Measurements from ENCODE around the gene IFNA8.
"Not testable (repeated sequence)": the region's sequence is repeated elsewhere in the genome, so short reads cannot be mapped to it uniquely, and the experiment has no call there.

The IFNA8 gene

DNA sequence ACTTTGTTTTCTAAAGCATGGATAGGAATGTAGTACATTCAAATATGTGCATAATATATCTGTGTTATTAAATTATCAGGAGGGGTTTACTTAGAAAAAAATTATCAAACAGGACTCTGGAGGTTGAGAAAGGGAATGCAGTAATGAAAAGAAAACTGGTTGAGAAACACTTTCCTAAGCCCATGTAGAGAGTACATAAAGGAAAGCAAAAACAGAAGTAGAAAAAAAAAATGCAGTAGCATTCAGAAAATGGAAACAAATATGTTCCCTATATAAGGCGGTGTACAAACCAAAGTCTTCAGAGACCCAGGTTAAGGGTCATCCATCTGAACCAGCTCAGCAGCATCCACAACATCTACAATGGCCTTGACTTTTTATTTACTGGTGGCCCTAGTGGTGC, at the start of gene IFNA8:
Gene IFNA8, plus strand, starts transcription at position 301 of the 400 bp plus-strand sequence. Its CDS starts 60 bp downstream, at position 361.
- no peak for DNase-seq (ENCODE audit: low read depth in 2 of 3, low spot score in 1 of 3)

DNA sequence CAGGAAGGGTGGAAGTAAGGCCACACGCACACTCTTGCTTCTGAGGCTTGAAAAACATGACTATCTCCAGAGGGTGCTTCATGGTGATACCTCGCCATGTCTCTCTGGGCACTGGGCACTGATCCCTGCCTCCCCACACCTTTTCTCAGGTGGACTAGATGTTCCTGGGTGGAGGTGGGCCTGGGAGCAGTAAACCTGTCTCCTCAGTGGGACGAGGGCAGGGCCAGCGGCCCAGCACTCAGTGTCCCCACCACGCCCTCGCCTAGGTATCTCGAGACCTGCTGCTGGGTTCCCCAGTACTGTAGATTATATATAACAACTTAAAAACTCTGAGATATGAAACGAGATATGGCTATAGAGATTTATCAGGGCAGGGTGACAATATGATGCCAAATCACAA, 46.6 kb upstream of the IFNA8 start:
- no peak for DNase-seq (ENCODE audit: low read depth in 2 of 3, low spot score in 1 of 3)

DNA sequence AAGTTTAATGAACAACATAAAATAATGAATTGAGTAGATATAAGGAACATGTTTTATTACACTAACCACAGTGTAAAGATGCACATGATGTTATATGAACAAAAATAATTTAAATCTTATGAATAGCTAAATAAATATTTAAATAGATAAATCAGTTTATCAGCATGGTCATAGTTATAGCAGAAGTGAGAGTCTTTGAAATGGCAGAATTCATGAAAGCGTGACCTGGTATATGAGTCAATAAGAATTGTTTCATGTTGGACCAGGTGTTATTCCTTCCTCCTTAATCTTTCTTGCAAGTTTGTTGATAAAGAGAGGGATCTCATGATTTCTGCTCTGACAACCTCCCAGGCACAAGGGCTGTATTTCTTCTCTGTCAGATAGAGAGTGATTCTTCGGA, 41.7 kb upstream of the IFNA8 start:
- DNase-seq (ENCODE audit: low read depth in 2 of 3, low spot score in 1 of 3), result not testable (repeated sequence)

DNA sequence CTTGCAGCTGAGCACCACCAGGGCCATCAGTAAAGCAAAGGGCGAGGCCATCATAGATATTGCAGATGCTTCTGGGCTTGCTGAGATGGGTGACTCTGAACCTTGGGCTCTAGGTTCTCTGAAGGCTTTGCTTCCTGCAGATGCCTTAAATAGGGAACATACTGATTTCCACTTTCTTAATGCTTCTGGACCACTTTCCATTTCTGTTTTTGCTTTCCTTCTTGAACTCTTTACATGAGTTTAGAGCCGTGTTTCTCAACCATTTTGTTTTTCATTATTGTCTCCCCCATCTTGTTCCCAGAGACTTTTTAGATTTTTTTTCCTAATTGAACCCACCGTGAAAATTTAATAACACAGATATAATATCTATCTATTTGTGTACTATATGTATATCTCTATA, 41.0 kb upstream of the IFNA8 start, which contains the start of gene IFNA13:
Gene IFNA13, minus strand, starts transcription at position 101 of the 400 bp plus-strand sequence. Its CDS starts 47 bp downstream, at position 54.
- no peak for DNase-seq (ENCODE audit: low read depth in 2 of 3, low spot score in 1 of 3)

DNA sequence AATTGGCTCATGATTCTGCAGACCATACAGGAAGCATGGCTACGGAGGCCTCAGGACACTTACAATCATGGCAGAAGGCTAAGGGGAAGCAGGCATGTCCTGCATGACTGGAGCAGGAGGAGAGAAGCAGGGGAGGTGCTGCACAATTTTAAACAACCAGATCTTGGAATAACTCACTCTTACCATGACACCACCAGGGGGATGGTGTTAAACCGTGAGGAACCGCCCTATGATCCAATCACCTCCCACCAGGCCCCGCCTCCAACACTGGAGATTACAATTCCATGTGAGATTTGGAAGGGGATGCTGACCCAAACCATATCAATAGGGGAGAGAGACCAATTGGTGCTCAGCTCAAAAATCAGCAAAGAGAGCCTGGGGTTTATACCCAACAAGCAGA, 37.5 kb upstream of the IFNA8 start:
- not testable (repeated sequence) for DNase-seq (ENCODE audit: low read depth in 2 of 3, low spot score in 1 of 3)

DNA sequence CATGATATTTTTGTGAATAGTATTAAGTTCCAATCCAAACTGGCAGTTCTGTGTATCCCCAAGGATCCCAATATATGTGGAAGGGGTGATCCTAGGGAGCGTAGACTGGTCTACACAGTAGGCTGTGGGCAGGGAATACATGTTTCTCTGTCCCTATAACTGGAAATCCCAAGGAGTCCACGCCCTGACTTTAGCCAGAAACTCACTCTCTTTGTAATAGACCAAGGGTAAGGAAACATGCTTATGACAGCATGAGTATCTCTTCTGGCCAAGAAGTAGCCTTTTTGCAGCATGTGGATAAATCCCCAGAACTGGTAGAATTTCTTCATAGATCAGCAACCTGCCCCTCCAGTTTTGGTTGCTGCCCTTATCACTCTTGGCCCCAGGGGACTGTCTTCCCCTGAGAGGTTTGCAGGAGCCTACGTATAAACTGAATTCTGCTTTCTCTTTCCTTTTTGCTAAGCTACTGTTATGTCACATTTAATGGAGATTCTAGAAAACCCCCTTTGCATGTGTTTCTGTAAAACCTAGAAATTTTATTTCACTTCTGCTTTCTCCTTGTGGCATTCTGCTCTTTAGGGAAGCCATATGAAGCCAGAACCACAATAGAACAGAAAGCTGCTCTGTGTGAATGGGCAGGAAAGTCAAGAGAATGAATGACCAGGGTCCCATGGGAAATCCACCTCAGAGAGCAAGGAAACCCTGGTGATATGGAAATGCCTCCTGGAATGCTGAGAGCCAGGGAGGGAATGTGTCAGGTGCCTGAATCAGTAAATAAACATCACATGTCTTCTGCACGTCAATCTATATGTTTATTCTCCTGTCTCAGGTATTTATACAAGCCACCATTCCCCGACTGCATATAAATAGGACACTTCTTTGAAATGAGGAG, 27.2 kb upstream of the IFNA8 start:
- no peak for DNase-seq (ENCODE audit: low read depth in 2 of 3, low spot score in 1 of 3)

DNA sequence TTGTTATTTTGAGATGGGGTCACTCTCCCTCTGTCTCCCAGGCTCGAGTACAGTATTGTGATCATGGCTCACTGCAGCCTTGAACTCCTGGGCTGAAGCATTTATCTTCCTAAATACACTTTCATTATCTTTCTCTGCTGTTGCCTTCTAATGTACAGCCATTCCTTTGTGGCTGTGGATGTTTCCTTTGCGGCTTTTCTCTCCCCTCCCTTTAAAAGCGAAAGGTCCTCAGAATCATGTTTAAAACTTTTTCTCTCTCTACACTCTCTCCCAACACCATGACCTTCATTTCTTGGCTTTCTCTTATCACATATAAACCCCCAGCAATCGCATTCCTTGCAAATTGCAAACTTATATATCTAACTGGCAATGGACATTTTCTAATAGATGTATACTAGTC, 25.3 kb upstream of the IFNA8 start:
- no peak for DNase-seq (ENCODE audit: low read depth in 2 of 3, low spot score in 1 of 3)

DNA sequence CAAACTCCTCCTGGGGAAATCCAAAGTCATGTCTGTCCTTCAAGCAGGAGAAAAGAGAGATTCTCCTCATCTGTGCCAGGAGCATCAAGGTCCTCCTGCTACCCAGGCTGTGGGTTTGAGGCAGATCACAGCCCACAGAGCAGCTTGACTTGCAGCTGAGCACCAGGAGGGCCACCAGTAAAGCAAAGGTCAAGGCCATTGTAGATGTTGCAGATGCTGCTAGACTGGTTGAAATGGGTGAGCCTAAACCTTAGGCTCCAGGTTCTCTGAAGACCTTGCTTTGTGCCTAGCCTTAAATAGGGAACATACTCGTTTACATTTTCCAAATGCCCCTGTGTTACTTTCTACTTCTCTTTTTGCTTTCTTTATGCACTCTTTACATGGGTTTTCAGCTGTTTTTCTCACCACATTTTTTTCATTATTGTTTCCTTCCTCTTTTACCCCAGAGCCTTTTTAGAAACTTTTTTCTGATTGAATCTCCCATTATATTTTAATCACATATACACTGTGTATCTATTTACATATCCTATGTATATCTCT, 23.7 kb upstream of the IFNA8 start, which contains the start of gene IFNA2:
Gene IFNA2, minus strand, starts transcription at position 268 of the 540 bp plus-strand sequence. Its CDS starts 69 bp downstream, at position 199.
- no peak for DNase-seq (ENCODE audit: low read depth in 2 of 3, low spot score in 1 of 3)

DNA sequence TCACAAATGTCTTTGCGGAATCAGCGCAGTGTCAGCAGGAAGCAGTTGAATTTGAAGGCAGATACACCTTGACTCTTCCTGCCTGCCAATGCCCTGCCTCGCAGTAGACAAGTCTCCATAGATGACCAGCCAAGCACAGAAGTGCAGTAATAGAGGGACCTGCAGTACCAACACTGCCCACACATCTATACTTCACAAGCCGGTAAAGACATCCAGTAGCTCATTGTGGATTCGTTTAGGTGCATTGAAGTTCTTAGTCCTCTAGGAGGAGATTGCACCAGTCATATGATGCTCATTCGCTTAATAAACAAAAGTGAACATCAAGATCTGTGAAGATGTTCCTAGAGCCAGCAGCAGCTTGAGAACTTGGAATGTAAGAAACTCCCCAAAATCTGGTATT, 16.6 kb upstream of the IFNA8 start:
- DNase-seq (ENCODE audit: low read depth in 2 of 3, low spot score in 1 of 3), result no peak

DNA sequence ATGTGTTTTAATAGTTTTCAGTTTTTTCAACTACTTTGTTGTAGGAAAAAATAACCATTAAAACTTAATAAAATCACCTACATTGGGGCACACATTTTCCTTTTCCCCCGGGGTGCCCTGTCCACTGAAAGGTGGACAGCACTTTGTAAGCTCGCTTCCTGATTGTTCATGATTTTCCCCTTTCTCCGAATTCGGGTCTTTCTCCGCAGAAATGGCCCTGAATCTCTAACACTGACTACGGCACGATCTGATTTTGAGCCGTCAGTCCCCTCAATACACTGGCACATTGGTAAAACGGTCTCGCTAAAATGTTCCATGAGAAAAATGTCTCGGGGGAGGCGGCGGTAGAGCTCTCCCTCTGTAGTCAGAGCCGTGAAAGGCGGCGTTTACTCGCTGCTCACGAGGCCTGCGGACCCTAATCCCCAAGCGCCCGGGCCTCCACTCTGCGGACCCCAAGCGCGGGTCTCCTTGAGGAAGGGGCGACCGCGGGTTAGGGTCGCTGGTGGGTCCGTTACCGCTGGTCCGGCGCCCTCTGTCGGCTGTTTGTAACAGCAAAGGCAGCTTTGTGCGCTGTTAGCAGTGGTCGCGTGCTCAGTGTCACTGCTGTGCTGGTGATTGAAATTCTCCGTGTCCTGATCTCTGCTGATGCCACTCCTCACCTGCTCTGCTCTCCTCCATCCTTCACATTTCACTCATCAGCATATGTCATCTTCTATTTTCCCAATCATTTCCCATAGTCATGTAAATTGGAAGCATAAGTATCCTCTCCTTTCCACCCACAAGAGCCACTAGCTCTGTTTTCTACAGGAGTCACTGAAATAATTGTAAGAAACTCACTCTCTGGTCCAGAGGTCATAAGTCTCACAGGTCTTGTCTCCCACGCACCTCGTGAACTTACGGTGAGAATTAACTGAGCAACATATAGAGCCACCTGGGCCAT, 12.9 kb upstream of the IFNA8 start:
- DNase-seq (ENCODE audit: low read depth in 2 of 3, low spot score in 1 of 3), result peak in 2 of 3 donors; percentile 41 to 43

DNA sequence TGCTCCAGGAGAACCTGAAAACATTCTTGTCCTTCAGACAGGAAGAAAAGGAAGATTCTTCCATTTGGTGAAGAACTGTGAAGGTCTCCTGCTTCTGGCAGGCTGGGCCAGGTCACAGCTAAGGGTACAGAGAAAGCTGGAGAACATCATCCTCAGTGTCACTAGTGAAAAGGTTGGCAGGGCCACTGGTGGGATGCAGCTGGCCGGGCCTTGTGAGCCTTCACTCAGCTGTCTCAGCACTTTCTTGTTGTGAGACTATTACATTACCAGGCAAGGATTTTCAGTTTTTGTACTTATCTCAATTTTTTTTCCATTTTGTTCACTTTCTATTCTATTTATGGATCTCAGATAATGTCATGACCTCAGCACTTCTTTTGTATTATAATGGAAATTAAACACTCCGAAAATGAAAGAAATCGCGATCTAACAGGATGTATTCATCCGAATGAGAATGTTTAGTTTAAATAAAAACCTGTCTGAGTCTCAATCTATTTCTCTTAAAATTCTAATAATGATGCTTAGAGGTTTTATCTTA, 9.9 kb upstream of the IFNA8 start:
- DNase-seq (ENCODE audit: low read depth in 2 of 3, low spot score in 1 of 3), result no peak

DNA sequence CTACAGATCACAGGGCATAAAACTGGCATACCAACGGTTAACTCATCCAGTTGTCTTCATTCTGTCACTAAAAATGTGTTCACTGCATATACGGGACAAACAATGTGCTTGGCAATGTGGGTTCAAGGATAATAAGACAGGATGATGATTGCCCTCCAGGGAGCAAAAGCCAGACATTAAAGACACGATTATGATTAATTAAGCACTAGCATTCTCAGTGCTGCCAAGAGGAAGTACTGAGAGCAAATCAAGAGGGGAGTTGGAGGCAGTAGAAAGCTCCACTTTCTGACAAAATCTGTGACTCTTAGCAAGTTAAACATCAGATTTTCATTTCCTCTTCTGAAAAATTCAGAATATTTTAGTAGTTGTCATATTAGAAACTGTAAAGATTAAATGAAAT, 9.0 kb upstream of the IFNA8 start:
- DNase-seq (ENCODE audit: low read depth in 2 of 3, low spot score in 1 of 3), result no peak

DNA sequence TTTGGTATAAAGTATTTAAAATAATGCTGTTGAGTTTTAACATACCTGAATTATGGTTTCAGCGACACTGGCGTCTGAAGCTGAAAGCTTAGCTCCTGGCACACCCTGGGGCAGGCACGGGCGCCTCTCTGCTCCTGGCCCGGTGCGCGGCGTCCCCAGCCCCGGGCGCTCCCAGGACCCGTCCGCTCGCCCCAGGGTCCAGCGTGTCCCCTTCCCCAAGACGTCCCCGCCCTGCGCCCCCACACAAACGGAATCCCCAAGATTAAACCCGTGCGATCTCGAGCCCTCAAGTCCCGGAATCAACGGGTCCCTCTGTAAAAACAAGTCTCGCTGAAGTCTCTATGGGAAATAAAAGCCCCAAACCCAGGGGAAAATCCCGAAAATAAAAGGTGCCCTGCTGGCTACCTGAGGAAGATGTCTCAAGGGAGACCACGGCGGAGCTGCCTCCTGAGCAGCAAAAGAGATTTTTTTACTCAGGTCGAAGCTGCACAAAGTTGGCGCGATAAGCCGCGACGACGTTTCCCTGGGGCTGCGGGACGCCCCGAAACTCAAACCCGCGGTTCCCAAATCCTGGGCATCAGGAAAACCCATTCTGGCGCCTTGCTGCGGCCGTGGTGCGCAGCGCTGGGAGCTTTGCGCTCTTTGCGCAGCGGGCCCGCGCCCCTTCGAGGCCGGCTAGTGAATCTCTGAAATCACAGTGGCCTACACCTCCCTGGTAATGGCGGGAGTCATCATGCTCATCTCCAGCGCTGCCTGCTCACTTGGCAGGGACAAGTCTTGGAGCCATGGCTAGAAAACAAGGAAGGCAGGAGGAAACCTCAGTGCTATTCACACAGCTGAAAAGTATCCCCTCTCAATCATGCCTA, 6.3 kb upstream of the IFNA8 start:
- DNase-seq (ENCODE audit: low read depth in 2 of 3, low spot score in 1 of 3), result no peak

DNA sequence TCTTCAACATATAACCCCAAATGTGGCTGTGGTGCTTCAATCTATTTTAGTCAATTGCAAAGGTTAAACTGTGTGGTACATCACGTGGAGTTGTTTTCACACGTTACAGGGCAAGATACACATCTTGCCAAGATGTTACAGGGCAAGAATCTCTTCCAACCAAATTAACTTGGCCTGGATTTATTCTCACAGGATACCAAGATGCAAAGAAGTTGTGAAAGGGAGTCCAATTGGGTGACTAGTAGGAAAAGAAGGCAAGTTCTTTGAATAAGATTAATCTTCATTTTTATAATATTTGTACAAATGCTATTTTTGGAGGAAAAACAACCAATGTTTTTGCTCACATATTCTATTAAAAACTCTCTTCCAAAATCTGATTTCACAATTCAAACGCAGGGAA, 4.8 kb upstream of the IFNA8 start:
- DNase-seq (ENCODE audit: low read depth in 2 of 3, low spot score in 1 of 3), result no peak

DNA sequence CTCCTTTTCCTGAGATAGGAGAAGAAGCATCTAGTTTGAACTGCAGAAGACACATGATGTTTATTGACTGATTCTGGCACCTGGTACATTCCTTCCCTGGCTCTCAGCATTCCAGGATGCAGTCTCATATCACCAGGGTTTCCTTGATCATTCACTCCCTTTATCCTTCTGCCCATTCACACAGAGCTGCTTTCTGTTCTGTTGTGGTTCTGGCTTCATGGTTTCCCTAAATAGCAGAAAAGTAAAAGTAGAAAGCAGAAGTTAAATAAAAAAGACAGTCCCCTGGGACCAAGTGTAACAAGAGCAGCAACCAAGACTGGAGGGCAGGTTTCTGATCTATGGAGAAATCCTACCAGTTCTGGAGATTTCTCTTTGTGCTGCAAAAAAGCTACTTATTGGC, 3.2 kb downstream of the IFNA8 start:
- no peak for DNase-seq (ENCODE audit: low read depth in 2 of 3, low spot score in 1 of 3)

DNA sequence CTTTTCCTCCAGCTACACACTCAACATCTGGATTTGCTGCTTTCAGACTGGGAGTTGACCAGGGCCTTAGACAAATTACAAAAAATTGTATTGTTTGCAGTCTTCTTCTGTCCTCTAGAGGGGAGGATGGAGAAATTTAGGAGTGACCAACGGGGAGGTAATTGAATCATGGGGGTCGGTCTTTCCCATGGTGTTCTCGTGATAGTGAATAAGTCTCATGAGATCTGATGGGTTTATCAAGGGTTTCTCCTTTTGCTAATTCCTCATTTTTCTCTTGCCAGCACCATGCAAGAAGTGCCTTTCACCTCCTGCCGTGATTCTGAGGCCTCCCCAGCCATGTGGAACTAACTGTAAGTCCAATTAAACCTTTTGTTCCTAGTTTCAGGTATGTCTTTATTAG, 4.2 kb downstream of the IFNA8 start:
- no peak for DNase-seq (ENCODE audit: low read depth in 2 of 3, low spot score in 1 of 3)

DNA sequence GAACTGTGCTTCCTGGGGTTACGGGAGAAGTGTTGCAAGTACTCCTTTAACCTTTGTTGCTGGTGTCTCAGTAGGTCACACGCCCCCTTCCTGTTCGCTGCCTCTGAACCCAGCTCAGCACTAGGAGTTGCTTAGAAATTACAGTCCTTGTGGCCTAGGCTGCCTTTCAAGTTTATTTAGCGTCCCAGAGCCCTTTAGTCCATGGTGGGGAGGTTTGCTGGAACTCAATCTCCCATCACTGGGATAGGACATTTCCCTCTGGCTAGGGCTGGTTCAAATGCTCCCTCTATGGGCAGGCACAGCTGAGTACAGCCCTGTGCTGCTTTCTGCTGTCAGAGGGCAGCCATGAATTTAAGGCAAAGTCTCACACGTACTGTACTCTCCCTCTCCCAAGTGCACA, 4.7 kb downstream of the IFNA8 start:
- peak in 1 of 3 donors; percentile 8 for DNase-seq (ENCODE audit: low read depth in 2 of 3, low spot score in 1 of 3)

DNA sequence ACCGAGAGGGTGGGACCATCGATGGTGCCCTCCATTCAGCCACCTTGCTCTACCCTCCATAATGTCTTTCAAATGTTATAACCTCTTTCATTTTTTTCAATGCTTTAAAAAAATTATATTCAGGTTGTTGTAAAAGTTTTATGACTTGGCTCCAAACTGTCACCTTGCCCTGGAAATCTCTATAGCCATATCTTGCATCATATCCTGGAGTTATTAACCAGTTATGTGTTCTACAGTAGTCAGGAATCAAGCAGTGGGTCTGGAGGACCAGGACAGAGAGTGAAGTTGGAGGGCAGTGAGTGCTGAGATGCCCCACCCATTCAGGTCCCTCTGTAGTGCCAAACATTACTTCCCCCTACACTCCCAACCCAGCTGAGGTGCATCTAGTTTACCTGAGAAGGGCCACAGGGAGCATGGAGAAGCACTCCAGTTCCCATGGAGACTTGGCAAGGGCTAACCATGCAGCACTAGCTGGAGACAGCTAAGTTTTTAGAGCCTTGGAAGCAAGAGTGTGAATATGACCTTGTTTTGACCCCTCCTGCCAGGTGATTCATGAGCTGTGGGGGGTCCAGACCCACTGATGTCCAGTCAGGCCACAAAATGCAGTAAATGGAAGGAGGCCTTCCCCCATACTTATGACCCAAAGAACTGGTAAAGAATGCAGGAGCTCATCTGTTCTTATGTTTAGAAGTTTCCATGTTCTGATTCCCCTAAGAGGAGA, 5.5 kb downstream of the IFNA8 start:
- DNase-seq (ENCODE audit: low read depth in 2 of 3, low spot score in 1 of 3), result no peak

DNA sequence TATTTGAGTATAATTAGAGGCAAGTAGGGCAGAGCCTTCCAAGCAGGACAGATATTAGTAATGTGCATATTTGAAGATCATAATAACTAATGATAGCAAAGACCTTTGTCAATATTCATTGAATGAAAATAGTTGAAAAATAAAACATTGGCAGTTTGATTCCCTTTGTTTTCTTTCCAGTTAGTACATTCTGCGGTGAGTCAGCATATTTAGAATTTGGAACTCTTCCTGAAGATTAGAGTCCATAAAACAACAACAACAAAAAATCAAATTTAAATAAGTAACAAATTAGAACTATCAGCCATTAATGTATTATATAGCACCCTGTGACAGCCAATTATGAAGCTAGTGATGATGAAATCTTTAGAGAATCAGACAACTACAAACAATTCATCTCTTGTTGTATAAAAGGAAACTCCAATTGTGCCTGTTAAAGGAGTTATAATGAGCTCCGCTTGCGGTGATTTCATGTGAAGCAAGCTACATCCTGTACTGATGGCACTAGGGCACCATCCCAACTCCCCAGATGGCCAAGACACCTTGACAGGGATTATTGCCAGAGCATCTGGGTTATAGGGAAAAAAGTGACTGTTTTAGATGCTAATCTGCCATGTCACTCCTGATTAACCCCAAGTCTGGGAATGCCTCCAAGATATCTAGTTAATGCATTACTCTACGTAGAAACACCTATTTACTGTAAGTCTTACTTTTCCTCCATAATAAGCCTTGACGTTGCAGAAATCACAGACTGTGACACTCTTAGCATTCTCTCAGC, 6.8 kb downstream of the IFNA8 start:
- no peak for DNase-seq (ENCODE audit: low read depth in 2 of 3, low spot score in 1 of 3)
